GM18868 (cell line): ENCODE data around the gene OR7G3.

Experiments used
- ATAC-seq: cut with Tn5 transposase; IDR thresholded peaks from one replicate; pipeline ENCODE4 v1.9.1; 2021; ENCODE audit warnings: mild to moderate bottlenecking, moderate library complexity; ENCODE audit not compliant: unreplicated experiment

OR7G3 gene

GRCh38 chr19:9126900-9127405, at the start of gene OR7G3:
Gene OR7G3 (minus strand): TSS chr19:9126950. CDS start chr19:9126950, 0 bp downstream.
- ATAC-seq: no peak

DNA sequence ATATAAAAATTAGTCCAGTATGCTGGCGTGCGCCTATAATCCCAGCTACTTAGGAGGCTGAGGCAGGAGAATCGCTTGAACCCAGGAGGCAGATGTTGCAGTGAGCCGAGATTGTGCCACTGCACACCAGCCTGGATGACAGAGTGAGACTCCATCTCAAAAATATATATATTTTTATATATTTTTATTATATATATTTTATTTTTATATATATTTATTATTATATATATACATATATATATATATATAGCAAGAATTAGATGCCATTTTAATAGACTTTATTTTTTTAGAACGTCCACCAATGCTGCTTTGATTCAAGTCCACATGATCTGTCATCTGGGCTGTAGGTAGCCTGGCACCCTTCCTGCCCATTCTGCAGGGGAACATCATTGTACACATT, 48.6 kb upstream of the OR7G3 start:
- ATAC-seq: no peak

DNA sequence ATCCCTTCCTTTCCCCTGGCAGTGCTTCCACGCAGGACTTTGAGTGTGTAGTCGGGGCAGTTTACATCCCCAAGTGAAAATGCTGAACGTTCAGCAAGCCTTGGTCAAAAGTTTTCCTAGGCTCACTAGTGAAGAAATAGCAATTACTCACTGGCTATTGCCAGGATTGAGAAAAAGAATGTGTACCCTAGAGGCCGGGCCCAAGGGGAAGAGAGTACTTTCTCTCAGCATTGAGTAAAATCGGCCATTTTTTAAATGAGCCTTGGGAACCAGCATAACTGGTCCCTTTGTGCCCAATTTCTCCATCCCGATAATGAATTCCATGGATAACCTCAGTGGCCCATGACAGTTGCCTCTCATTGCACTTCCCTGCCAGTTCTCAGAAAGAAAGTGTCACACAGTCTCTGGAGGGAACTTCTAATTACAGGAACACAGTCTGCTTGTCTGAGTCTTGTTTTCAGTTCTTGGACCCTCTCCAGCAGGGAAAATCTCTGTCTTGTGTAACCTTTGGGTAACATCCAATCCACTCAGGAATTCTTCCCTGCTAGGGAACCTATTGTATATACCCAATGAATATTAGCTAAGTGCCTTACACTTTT, 44.7 kb upstream of the OR7G3 start:
- ATAC-seq: no peak

DNA sequence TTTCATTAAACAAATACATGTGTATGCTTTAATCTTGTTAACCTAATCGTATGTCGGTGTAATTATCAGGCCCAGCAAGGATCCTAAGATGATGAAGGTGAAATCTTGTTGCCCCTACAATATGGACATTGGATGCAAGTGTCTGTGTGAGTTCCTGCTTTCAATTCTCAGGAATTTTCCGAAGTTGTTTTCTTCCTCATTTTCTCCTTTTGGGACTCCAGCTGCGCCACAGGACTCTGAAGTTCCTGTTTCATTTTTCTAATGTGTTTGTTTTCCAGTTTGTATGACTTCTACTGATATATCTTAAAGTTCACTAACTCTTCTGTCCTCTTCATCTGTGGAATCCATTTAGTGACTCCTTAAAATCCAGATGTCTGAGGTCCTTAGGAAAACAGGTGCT, 40.1 kb upstream of the OR7G3 start:
- ATAC-seq: no peak

GRCh38 chr19:9165261-9165660, 38.5 kb upstream of the OR7G3 start:
- no peak for ATAC-seq

DNA sequence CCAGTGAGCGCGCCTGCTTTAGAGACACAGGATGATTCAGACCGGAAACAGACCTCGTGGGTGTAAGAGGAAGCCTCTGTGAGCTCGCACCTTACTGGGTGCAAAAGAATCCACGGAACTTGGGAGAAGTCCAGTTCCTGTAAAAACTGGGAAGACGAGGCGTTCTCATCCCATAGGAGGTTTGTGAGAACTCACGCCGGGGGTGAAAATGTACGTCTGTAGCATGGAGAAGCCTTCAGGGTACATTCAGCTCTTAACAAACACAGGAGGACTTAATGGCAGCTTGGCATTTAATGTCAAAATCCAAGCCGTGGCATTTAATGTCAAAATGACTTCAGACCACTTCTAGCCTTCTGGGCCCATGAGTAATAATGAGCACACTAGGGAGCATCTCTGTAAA, 34.7 kb upstream of the OR7G3 start:
- ATAC-seq: no peak

DNA sequence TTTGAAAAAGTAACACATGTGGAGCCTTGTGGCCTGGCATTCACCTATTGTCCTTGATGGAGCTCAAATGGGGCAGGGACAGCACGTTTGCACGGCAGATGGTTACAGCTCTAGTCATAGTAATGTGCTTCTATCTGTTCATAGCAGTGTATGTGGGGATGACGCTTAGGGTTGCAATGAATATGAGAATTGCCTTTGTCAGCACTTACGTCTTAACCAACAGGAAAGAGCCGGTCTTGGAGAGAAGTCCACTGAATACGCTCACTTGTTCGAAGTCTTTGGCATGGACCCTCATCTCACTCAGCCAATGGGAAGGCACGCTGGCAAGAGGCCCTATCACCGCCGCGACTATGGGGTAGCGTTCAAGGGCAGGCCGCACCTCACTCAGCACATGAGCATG, 33.1 kb upstream of the OR7G3 start:
- no peak for ATAC-seq

DNA sequence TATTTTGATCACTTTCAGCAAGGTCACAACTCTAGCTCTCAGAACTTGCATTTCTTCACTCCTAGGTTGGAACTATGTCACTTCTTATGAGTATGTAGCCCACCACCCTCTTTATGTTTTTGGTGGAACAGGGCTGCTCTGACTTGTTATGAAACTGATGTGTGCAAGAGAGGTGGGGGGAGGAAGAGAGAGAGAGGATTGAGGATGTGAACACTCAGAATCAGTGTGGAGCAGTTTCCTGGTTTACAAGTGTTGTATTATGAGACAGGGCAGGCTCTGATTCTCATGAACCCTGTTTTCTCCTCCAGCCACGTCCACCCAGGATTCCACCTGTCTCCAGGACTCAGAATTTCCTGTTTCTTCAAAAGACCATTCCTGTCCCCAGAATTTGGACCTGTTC, 29.6 kb upstream of the OR7G3 start:
- no peak for ATAC-seq

DNA sequence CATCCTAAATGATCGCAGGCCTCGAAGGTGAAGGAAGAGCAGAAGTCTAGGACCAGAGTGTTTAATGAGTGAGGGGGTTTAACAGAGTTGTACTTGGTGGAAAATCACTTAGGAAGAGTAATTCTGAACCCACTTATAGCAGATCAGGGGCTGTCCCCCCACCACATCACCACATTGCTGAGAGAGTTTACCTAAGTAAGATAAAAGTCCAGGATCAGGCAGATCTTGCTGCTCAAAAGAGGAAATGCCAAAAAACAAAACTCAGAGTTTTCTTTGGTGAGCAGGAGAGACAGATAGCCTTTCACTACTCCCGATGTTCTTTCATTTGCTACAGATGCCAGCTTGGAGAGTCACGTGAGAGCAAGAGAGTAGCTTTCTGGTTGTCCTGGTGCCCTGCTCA, 28.8 kb upstream of the OR7G3 start:
- ATAC-seq: no peak

GRCh38 chr19:9151367-9151766, 24.6 kb upstream of the OR7G3 start:
- no peak for ATAC-seq

DNA sequence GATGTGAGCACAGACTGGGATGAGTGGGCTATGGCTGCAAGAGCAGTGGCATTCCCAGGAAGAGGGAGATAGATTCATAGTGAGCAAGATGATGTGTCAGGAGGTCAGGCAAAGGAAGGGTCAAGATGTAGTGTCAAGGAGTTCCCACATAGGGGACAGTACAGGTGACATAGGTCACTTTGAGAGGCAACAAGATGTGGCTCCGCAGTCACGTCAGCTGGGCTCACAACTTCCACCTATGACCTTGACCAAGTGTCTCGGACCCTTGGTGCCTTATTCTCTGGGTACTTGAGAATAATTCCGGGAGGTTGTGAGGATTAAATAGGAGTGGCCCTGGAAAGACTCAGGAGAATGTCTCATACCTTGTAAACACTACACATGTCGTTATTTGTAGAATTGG, 23.9 kb upstream of the OR7G3 start:
- no peak for ATAC-seq

GRCh38 chr19:9149997-9150396, 23.2 kb upstream of the OR7G3 start:
- no peak for ATAC-seq

GRCh38 chr19:9148697-9149096, 21.9 kb upstream of the OR7G3 start:
- ATAC-seq: no peak

- no peak for ATAC-seq
Measured at GRCh38 chr19:9146882-9147281, 20.1 kb upstream of the OR7G3 start.

DNA sequence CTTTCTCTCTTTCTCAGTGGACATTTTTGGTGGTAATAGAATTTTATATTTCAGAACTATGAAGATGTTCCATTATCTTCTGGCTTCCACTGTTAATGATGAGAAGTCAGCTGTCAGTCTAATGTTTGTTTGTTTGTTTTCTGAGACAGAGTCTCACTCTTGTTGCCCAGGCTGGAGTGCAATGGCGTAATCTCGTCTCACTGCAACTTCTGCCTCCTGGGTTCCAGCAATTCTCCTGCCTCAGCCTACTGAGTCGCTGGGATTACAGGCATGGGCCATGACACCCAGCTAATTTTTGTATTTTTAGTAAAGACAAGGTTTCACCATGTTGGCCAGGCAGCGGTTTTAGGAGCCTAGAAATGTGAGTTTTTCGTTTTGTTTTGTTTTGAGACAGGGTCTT, 18.2 kb upstream of the OR7G3 start:
- no peak for ATAC-seq

- ATAC-seq: peak; percentile 94
Measured at GRCh38 chr19:9140159-9140874, 13.6 kb upstream of the OR7G3 start, which contains the start of gene ZNF317. Gene ZNF317 (plus strand): TSS chr19:9140397. CDS start chr19:9156017, 15,620 bp downstream.

GRCh38 chr19:9139609-9140158, 12.9 kb upstream of the OR7G3 start:
- ATAC-seq: no peak

DNA sequence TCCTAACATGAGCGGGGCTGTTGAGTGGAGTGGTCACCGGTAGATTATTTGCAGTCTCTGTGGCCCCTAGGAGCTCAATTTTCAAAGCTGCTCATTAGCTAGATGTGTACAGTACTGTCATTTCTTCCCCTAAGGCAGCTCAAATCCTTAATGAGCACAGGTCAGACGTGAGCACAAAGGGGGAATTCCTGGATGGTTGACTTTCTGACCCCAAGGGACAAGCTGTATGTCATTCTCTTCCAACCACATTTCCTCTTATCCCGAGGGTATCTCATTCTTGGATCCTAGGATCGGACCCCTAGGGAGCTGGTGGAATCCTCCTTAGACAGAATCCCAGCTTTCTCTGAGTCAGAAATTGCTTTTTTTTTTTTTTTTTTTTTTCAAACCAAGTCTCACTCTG, 5.7 kb upstream of the OR7G3 start:
- no peak for ATAC-seq

GRCh38 chr19:9130965-9131364, 4.2 kb upstream of the OR7G3 start:
- no peak for ATAC-seq

GRCh38 chr19:9128171-9128570, 1.4 kb upstream of the OR7G3 start:
- ATAC-seq: no peak

GRCh38 chr19:9116547-9116946, 10.2 kb downstream of the OR7G3 start:
- ATAC-seq: no peak

- no peak for ATAC-seq
Measured at GRCh38 chr19:9115307-9115813, 11.4 kb downstream of the OR7G3 start, which contains the start of gene OR7G1. Gene OR7G1 (minus strand): TSS chr19:9115763. CDS start chr19:9115763, 0 bp downstream.
